AG09309 (cell line): ENCODE measurements around the gene SLC26A2.

Experiments used
- DNase-seq: peaks from one replicate; pipeline ENCODE4 v3.0.0-alpha.2; 2010; ENCODE audit warnings: low read depth
- H3K4me3 ChIP-seq: 2 replicates; pipeline ENCODE4 v1.5.1; 2011; ENCODE audit warnings: mild to moderate bottlenecking, low read depth, low read length, moderate library complexity; ENCODE audit not compliant: control insufficient read depth
- CTCF ChIP-seq: IDR thresholded peaks from 2 replicates; pipeline ENCODE4 v1.5.1; 2011; ENCODE audit warnings: mild to moderate bottlenecking, low read depth, low read length, inconsistent platforms; ENCODE audit not compliant: insufficient read depth, control insufficient read depth; ENCODE audit errors: missing control alignments

The SLC26A2 gene

DNA sequence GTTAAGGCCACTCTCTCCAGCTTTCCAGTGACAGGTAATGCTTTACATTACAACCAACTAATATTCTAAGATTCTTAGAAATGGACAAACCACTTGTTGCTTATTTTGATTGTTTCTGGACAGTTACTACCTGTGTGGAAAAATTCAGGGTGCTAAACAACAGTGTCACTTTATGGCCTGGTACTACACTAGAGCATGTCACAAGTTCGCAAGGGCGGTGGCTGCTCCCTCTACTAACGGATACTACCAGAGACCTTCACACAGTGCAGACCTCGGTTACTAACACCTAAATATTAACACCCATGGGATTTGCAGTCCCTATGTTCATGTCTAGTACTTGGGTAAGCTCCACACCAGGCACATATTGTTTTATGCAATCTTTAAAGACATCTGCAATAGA is 53.4 kb downstream of the SLC26A2 start:
- H3K4me3 ChIP-seq = no peak overlapping the region
- DNase-seq = no peak
- no peak for TF ChIP-seq CTCF

- DNase-seq = no peak
- no peak for TF ChIP-seq CTCF
- no peak overlapping the region for H3K4me3 ChIP-seq
These were observed 53.9 kb downstream of the SLC26A2 start for GRCh38 chr5:150014456-150014855.

DNA sequence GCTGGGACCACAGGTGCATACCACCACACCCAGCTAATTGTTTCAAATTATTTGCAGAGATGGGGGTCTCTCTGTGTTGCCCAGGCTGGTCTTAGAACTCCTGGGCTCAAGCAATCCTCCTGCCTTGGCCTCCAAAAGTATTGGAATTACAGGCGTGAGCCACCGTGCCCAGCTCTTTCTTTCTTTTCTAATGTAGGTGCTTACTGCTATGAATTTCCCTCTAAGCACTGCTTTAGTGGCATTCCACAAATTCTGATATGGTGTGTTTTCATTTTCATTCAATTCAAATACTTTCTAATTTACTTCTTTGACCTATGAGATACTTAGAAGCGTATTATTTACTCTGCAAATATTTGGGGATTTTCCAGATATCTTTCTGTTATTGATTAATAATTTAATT is 54.9 kb downstream of the SLC26A2 start:
- TF ChIP-seq CTCF = no peak
- DNase-seq = no peak
- H3K4me3 ChIP-seq = no peak overlapping the region

GRCh38 chr5:150016537-150016936 is 56.0 kb downstream of the SLC26A2 start:
- no peak for DNase-seq
- no peak overlapping the region for H3K4me3 ChIP-seq
- TF ChIP-seq CTCF = no peak

DNA sequence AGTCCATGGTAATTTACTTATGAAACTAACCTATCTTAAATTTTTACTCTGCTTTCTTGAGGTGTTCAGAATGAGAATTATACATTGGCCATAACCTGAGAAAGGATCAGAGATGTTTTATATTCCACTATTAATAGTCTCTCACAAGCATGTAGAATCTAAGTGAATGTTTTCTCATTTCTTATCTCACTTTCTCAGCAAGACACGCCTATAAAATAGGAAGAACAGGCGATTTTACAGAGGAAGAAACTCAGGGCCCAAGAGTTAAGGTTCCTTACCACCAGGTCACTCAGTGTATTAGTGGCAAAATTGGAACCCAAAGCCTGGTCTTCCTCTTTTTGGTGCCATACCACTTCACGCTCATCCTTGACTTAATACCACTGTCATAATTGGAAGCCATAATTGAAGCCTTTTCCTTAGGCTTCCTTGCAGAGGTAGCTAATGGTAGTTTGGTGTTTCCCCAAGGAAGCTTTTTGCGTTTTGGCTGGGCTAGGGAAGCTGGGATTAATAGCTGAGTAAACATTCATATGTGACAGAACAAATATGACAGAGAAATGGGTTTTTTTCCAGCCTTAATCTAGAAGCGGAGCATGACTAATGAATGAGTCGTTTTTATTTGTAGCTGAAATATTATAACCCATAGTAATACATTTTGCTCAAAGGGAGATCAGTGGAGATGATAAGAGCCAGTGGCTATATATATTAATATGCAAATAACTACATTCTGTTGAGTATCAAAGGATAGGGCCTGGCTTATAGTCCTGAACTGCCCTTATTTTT is 56.9 kb downstream of the SLC26A2 start:
- no peak overlapping the region for H3K4me3 ChIP-seq
- no peak for DNase-seq
- no peak for TF ChIP-seq CTCF

DNA sequence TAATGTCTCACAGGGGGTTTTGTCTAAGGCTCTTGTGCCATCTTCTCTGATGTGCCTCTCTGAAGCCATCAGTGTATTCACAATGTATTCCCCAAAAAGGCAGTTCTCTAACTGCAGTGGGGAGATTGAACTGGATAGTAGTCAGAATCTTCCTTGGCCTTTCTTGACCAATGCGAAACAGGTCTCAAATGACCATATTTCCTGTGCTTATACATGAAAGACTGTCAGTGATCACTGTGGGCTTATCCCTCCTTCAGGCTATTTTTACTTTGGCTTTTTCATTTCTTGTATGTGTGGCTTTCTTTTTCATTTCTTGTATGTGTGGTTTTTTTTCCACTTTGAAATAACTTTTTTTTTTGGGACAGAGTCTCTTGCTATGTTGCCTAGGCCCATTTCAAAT is 59.7 kb downstream of the SLC26A2 start:
- DNase-seq = no peak
- no peak overlapping the region for H3K4me3 ChIP-seq
- no peak for TF ChIP-seq CTCF
